Spleen (tissue), 11 donors: ENCODE measurements around the gene FKTN. TPM values are rescaled to one million over a fixed set of nuclear protein-coding genes. Genes with fewer than 3 reads are reported as not detected.

Experiments used
- DNase-seq: peaks from one replicate; pipeline ENCODE4 v3.0.0-alpha.2; 2020
- H3K27ac ChIP-seq, 8 donors: fragments of 200-600 bp; sonication (generic) in 7 of 8; 1 replicate in 4 of 8; 2 replicates in 4 of 8; pipeline versions ENCODE4 v1.5.0 to v1.8.0; 2016 to 2021; ENCODE audit warnings: inconsistent platforms in 4 of 8, mild to moderate bottlenecking in 4 of 8, moderate library complexity in 1 of 8
- H3K27me3 ChIP-seq, 7 donors: fragments of 200-600 bp; sonication (generic) in 6 of 7; replicated peaks in 1 of 7; 1 replicate in 4 of 7; 2 replicates in 3 of 7; pipeline versions ENCODE4 v1.5.0 to v1.8.0; 2016 to 2021; ENCODE audit warnings: inconsistent platforms in 3 of 7, mild to moderate bottlenecking in 1 of 7
- H3K36me3 ChIP-seq, 6 donors: fragments of 200-600 bp; sonication (generic) in 5 of 6; 1 replicate in 4 of 6; 2 replicates in 2 of 6; pipeline versions ENCODE4 v1.5.0 to v1.8.0; 2016 to 2021; ENCODE audit warnings: inconsistent platforms in 2 of 6
- H3K4me1 ChIP-seq, 6 donors: fragments of 200-600 bp; sonication (generic) in 5 of 6; 1 replicate in 3 of 6; 2 replicates in 3 of 6; pipeline versions ENCODE4 v1.5.0 to v1.8.0; 2016 to 2021; ENCODE audit warnings: inconsistent platforms in 3 of 6
- H3K4me3 ChIP-seq, 8 donors: fragments of 200-600 bp; sonication (generic) in 7 of 8; 1 replicate in 4 of 8; 2 replicates in 4 of 8; pipeline versions ENCODE4 v1.5.0 to v1.8.0; 2016 to 2021; ENCODE audit warnings: inconsistent platforms in 4 of 8, mild to moderate bottlenecking in 4 of 8, moderate library complexity in 2 of 8
- H3K9me3 ChIP-seq, 8 donors: fragments of 200-600 bp; sonication (generic) in 7 of 8; 1 replicate in 4 of 8; 2 replicates in 4 of 8; pipeline versions ENCODE4 v1.5.0 to v1.8.0; 2016 to 2021; ENCODE audit warnings: inconsistent platforms in 4 of 8
- CTCF ChIP-seq, 11 experiments: fragments of 200-600 bp in 7 of 11; fragments of 450-650 bp in 4 of 11; sonication (generic) in 4 of 11; IDR thresholded peaks in 8 of 11; conservative IDR thresholded peaks in 3 of 11; 1 replicate in 7 of 11; 2 replicates in 4 of 11; pipeline versions ENCODE4 v1.4.0 to v1.8.0; 2016 to 2021; ENCODE audit warnings: antibody characterized with exemption in 11 of 11, inconsistent platforms in 4 of 11, mild to moderate bottlenecking in 1 of 11
- POLR2A ChIP-seq, 3 donors: fragments of 450-650 bp; IDR thresholded peaks; one replicate each; pipeline ENCODE4 v1.5.1; 2017; ENCODE audit warnings: antibody characterized with exemption in 3 of 3, mild to moderate bottlenecking in 1 of 3
- POLR2AphosphoS5 ChIP-seq, 3 donors: sonication (generic); formaldehyde crosslinking; IDR thresholded peaks; one replicate each; pipeline ENCODE4 v1.5.1; 2017; ENCODE audit warnings: antibody characterized with exemption in 3 of 3
- WGBS, 5 donors: extraction: QIAGEN DNeasy Blood & Tissue Kit in 3 of 5; methylation state at CpG; one replicate each; pipeline versions ENCODE4 v1.1.5 to v1.1.7; 2013 to 2018; 5-methylcytosine and 5-hydroxymethylcytosine counted together
- intact Hi-C: fragments of 100-400 bp; cut with DNase I; formaldehyde crosslinking; loops from one replicate; pipeline ENCODE4 v1.15.0; 2023; ENCODE audit warnings: low total_unique reads
- polyA plus RNA-seq, 3 donors: library from polyadenylated mRNA; stranded (reverse); fragments of 200-250 nt; gene quantifications; one replicate each; pipeline ENCODE4 v1.2.1, GENCODE V29; 2013
- total RNA-seq, 7 donors: library from RNA; depleted of rRNA in 3 of 7; stranded (reverse); fragments of >200 nt in 3 of 7; fragmentation: NEBNext Ultra II Directional in 4 of 7; extraction: Animal tissue kit (Norgen Biotek cat#: 25700) in 4 of 7; gene quantifications; one replicate each; pipeline versions ENCODE4 v1.1.0 to v1.2.1, GENCODE V29; 2016 to 2021
- donor health status: healthy with polysubstance abuse.
- donor health status: DM: no; HTN: no; CAD: no; lungs with moderate emphysema.
- donor health status: DM: no; HTN: no; CAD: no.
- donor health status: Bipolar disorder and iron deficiency.
- donor health status: healthy.
- donor health status: DM: no; HTN: no; CAD: no.
- donor health status: DM: yes; HTN: yes; CAD: no.

FKTN gene
- total and polyA plus RNA-seq, 10 donors = 2.7 to 25.4 (median 11.0) TPM

GRCh38 chr9:105661011-105661410 lies 103.1 kb downstream of the FKTN start:
- WGBS, 5 donors = 81 to 96% (median 92%) methylated on average over 4 of the region's 4 CpGs
- no peaks in the 10 kb centered on the region for H3K36me3 ChIP-seq
- DNase-seq = no peak
- peaks cover 5 to 14% (median 11%) of the 10 kb centered on the region in 6 donors for H3K4me1 ChIP-seq
- no peak overlapping the region for H3K27ac ChIP-seq
- TF ChIP-seq POLR2AphosphoS5 (IDR thresholded peaks at IDR 0.05) = no peak
- TF ChIP-seq POLR2A (IDR thresholded peaks at IDR 0.05) = no peak
- TF ChIP-seq CTCF (IDR thresholded peaks at IDR 0.05 in 8 of 11, conservative IDR thresholded peaks at IDR 0.05 in 3 of 11) = no peak
- H3K9me3 ChIP-seq = no peaks in the 10 kb centered on the region
- peaks cover 0 to 32% (median 14%) of the 10 kb centered on the region in 7 donors for H3K27me3 ChIP-seq
- intact Hi-C loops = no loop called here
- no peak overlapping the region for H3K4me3 ChIP-seq

GRCh38 chr9:105662184-105663104 lies 104.5 kb downstream of the FKTN start, which contains the start of gene TAL2:
TSS of gene TAL2 (plus strand) at chr9:105662457. CDS start at chr9:105662497, 40 bp downstream.
- no peak for DNase-seq
- Histone ChIP-seq H3K27me3 (peaks cover 0 to 17% (median under 1%) of the 10 kb centered on the region in 7 donors), H3K4me3 (no peak within 1 kb of the TSS), H3K4me1 (no peaks in the 10 kb centered on the region), H3K36me3 (no peaks in the 10 kb centered on the region), H3K27ac (peak within 1 kb of the TSS in 3 of 8 donors; percentile 9 to 60 (median 34)), H3K9me3 (no peaks in the 10 kb centered on the region)
- 75 to 80% (median 77%) methylated on average over 12 of the region's 12 CpGs for WGBS, 5 donors
- intact Hi-C loops = no loop called here
- TF ChIP-seq POLR2A (IDR thresholded peaks at IDR 0.05) (no peak), POLR2AphosphoS5 (IDR thresholded peaks at IDR 0.05) (no peak), CTCF (IDR thresholded peaks at IDR 0.05 in 8 of 11, conservative IDR thresholded peaks at IDR 0.05 in 3 of 11) (no peak)

- 86 to 90% (median 88%) methylated on average over 5 of the region's 5 CpGs for WGBS, 5 donors
- Histone ChIP-seq H3K4me1 (no peaks in the 10 kb centered on the region), H3K36me3 (no peaks in the 10 kb centered on the region), H3K27ac (no peak overlapping the region), H3K4me3 (no peak overlapping the region), H3K9me3 (no peaks in the 10 kb centered on the region), H3K27me3 (peaks cover 0 to 9% (median 0%) of the 10 kb centered on the region in 7 donors)
- intact Hi-C loops = no loop called here
- TF ChIP-seq CTCF (IDR thresholded peaks at IDR 0.05 in 8 of 11, conservative IDR thresholded peaks at IDR 0.05 in 3 of 11) (no peak), POLR2A (IDR thresholded peaks at IDR 0.05) (no peak), POLR2AphosphoS5 (IDR thresholded peaks at IDR 0.05) (no peak)
- no peak for DNase-seq
Measured at GRCh38 chr9:105663914-105664313, 106.0 kb downstream of the FKTN start.

GRCh38 chr9:105667867-105668266 lies 109.9 kb downstream of the FKTN start:
- intact Hi-C loops = no loop called here
- WGBS, 5 donors = 47 to 75% (median 64%) methylated on average over 4 of the region's 4 CpGs
- Histone ChIP-seq H3K36me3 (no peaks in the 10 kb centered on the region), H3K27ac (no peak overlapping the region), H3K4me3 (no peak overlapping the region), H3K9me3 (no peaks in the 10 kb centered on the region), H3K27me3 (no peaks in the 10 kb centered on the region), H3K4me1 (no peaks in the 10 kb centered on the region)
- DNase-seq = no peak
- TF ChIP-seq CTCF (IDR thresholded peaks at IDR 0.05 in 8 of 11, conservative IDR thresholded peaks at IDR 0.05 in 3 of 11) (no peak), POLR2AphosphoS5 (IDR thresholded peaks at IDR 0.05) (no peak), POLR2A (IDR thresholded peaks at IDR 0.05) (no peak)
